Astrocyte (in vitro differentiated cells and primary cell): ENCODE data around the gene FAM98C. TPM values are rescaled to one million over a fixed set of nuclear protein-coding genes. Genes with fewer than 3 reads are reported as not detected.

Experiments
- DNase-seq: peaks from one replicate; pipeline ENCODE4 v3.0.0-alpha.2; 2010; ENCODE audit warnings: low read depth
- FAIRE-seq: peaks from 2 replicates; lab custom pipeline; 2011; peaks lifted over from hg19 to GRCh38; lab: Jason Lieb, UNC
- H2AFZ ChIP-seq: 2 replicates; pipeline ENCODE4 v1.6.0; 2012; ENCODE audit warnings: low read depth, low read length, inconsistent platforms
- H3K27ac ChIP-seq: 2 replicates; pipeline ENCODE4 v1.5.1; 2011; ENCODE audit warnings: low read depth, low read length, inconsistent platforms
- H3K27me3 ChIP-seq: 2 replicates; pipeline ENCODE4 v1.6.0; 2011; ENCODE audit warnings: low read length, inconsistent platforms; ENCODE audit not compliant: insufficient read depth
- H3K36me3 ChIP-seq: 2 replicates; pipeline ENCODE4 v1.5.1; 2011; ENCODE audit warnings: low read length, inconsistent platforms; ENCODE audit not compliant: insufficient read depth
- H3K4me1 ChIP-seq: 2 replicates; pipeline ENCODE4 v1.5.1; 2011; ENCODE audit warnings: low read length, inconsistent platforms; ENCODE audit not compliant: insufficient read depth
- H3K4me2 ChIP-seq: 2 replicates; pipeline ENCODE4 v1.6.0; 2012; ENCODE audit warnings: low read length, inconsistent platforms
- H3K4me3 ChIP-seq: 2 replicates; pipeline ENCODE4 v1.5.1; 2011; ENCODE audit warnings: low read depth, mild to moderate bottlenecking, low read length, inconsistent platforms; ENCODE audit not compliant: insufficient read depth
- H3K79me2 ChIP-seq: 2 replicates; pipeline ENCODE4 v1.6.0; 2012; ENCODE audit warnings: mild to moderate bottlenecking, low read length, inconsistent platforms; ENCODE audit not compliant: insufficient read depth
- H3K9ac ChIP-seq: 2 replicates; pipeline ENCODE4 v1.6.0; 2012; ENCODE audit warnings: mild to moderate bottlenecking, low read length, inconsistent platforms
- H3K9me3 ChIP-seq: 2 replicates; pipeline ENCODE4 v1.5.1; 2012; ENCODE audit warnings: low read depth, mild to moderate bottlenecking, low read length, inconsistent platforms; ENCODE audit not compliant: insufficient read depth
- H4K20me1 ChIP-seq: 2 replicates; pipeline ENCODE4 v1.6.0; 2012; ENCODE audit warnings: low read length, inconsistent platforms; ENCODE audit not compliant: insufficient read depth
- H3K27ac Mint-ChIP-seq: one replicate; pipeline ENCODE4 v1.8.0; 2021; ENCODE audit warnings: mild to moderate bottlenecking, mixed read lengths; ENCODE audit not compliant: unreplicated experiment
- H3K27me3 Mint-ChIP-seq: one replicate; pipeline ENCODE4 v1.8.0; 2021; ENCODE audit warnings: low read depth, mixed read lengths; ENCODE audit not compliant: unreplicated experiment
- H3K36me3 Mint-ChIP-seq: one replicate; pipeline ENCODE4 v1.8.0; 2021; ENCODE audit warnings: low read depth, mixed read lengths; ENCODE audit not compliant: unreplicated experiment
- H3K4me1 Mint-ChIP-seq: one replicate; pipeline ENCODE4 v1.8.0; 2021; ENCODE audit warnings: low read depth, mixed read lengths; ENCODE audit not compliant: unreplicated experiment
- H3K4me3 Mint-ChIP-seq: one replicate; pipeline ENCODE4 v1.8.0; 2021; ENCODE audit warnings: mild to moderate bottlenecking, moderate library complexity, mixed read lengths; ENCODE audit not compliant: unreplicated experiment
- H3K9me3 Mint-ChIP-seq: one replicate; pipeline ENCODE4 v1.8.0; 2021; ENCODE audit warnings: mild to moderate bottlenecking, mixed read lengths; ENCODE audit not compliant: unreplicated experiment
- CTCF ChIP-seq: IDR thresholded peaks from 2 replicates; pipeline ENCODE4 v1.5.1; 2011; ENCODE audit warnings: low read depth, mild to moderate bottlenecking, inconsistent platforms, low read length, moderate library complexity; ENCODE audit not compliant: insufficient read depth
- EZH2 ChIP-seq: IDR thresholded peaks from 2 replicates; pipeline ENCODE4 v1.6.1; 2012; ENCODE audit warnings: mild to moderate bottlenecking, low read length, inconsistent platforms; ENCODE audit not compliant: insufficient read depth
- total RNA-seq: library from RNA; stranded (reverse); gene quantifications from 2 replicates; pipeline ENCODE4 v1.2.1, GENCODE V29; 2021

Gene FAM98C
- total RNA-seq, 1 donor from 2014 or later = 15.0 TPM

- Histone ChIP-seq H3K4me3 (no peak overlapping the region), H3K9me3 (no peaks in the 10 kb centered on the region), H3K4me1 (no peaks in the 10 kb centered on the region), H4K20me1 (no peaks in the 10 kb centered on the region), H3K27me3 (peaks cover 18% of the 10 kb centered on the region), H3K9ac (no peak overlapping the region), H3K36me3 (no peaks in the 10 kb centered on the region), H3K27ac (no peak overlapping the region), H3K4me2 (no peak overlapping the region), H2AFZ (no peak overlapping the region), H3K79me2 (no peaks in the 10 kb centered on the region)
- peaks cover 36% of the 10 kb centered on the region for H3K27me3 Mint-ChIP-seq
- no peaks in the 10 kb centered on the region for H3K9me3 Mint-ChIP-seq
- H3K36me3 Mint-ChIP-seq = peaks cover 2% of the 10 kb centered on the region
- H3K27ac Mint-ChIP-seq = no peak overlapping the region
- H3K4me3 Mint-ChIP-seq = no peak overlapping the region
- TF ChIP-seq EZH2 (no peak), CTCF (no peak)
- H3K4me1 Mint-ChIP-seq = peaks cover 1% of the 10 kb centered on the region
- DNase-seq = no peak
- FAIRE-seq = no peak
Observed at GRCh38 chr19:38421856-38422255, 19.0 kb downstream of the FAM98C start.

- peaks cover 31% of the 10 kb centered on the region for H3K27me3 Mint-ChIP-seq
- Histone ChIP-seq H3K4me2 (no peak overlapping the region), H3K27ac (no peak overlapping the region), H3K79me2 (no peaks in the 10 kb centered on the region), H3K9ac (no peak overlapping the region), H3K9me3 (no peaks in the 10 kb centered on the region), H3K4me3 (no peak overlapping the region), H3K36me3 (no peaks in the 10 kb centered on the region), H2AFZ (no peak overlapping the region), H3K4me1 (no peaks in the 10 kb centered on the region), H3K27me3 (peaks cover 20% of the 10 kb centered on the region), H4K20me1 (no peaks in the 10 kb centered on the region)
- no peak for FAIRE-seq
- H3K9me3 Mint-ChIP-seq = no peaks in the 10 kb centered on the region
- peaks cover 1% of the 10 kb centered on the region for H3K4me1 Mint-ChIP-seq
- DNase-seq = no peak
- H3K36me3 Mint-ChIP-seq = peaks cover 2% of the 10 kb centered on the region
- H3K4me3 Mint-ChIP-seq = no peak overlapping the region
- H3K27ac Mint-ChIP-seq = no peak overlapping the region
- TF ChIP-seq EZH2 (no peak), CTCF (no peak)
Observed at GRCh38 chr19:38422438-38422837, 19.5 kb downstream of the FAM98C start.

GRCh38 chr19:38424272-38424671 is 21.4 kb downstream of the FAM98C start:
- Histone ChIP-seq H3K79me2 (no peaks in the 10 kb centered on the region), H3K36me3 (no peaks in the 10 kb centered on the region), H3K4me3 (no peak overlapping the region), H3K4me2 (no peak overlapping the region), H2AFZ (no peak overlapping the region), H3K27ac (no peak overlapping the region), H4K20me1 (no peaks in the 10 kb centered on the region), H3K9me3 (no peaks in the 10 kb centered on the region), H3K9ac (no peak overlapping the region), H3K27me3 (peaks cover 9% of the 10 kb centered on the region), H3K4me1 (no peaks in the 10 kb centered on the region)
- Mint-ChIP-seq H3K27me3 (peaks cover 21% of the 10 kb centered on the region), H3K36me3 (peaks cover 2% of the 10 kb centered on the region), H3K4me3 (no peak overlapping the region), H3K4me1 (peaks cover 1% of the 10 kb centered on the region), H3K27ac (no peak overlapping the region), H3K9me3 (no peaks in the 10 kb centered on the region)
- no peak for FAIRE-seq
- no peak for TF ChIP-seq CTCF
- TF ChIP-seq EZH2 = no peak
- DNase-seq = no peak
